Type B pancreatic cell (in vitro differentiated cells): Measurements from ENCODE around the gene FCF1. TPM values are rescaled to one million over a fixed set of nuclear protein-coding genes. Genes with fewer than 3 reads are reported as not detected.

ENCODE experiments used
- DNase-seq: peaks from one replicate; pipeline ENCODE4 v3.0.0; 2021; ENCODE audit warnings: mixed read lengths; ENCODE audit not compliant: unreplicated experiment; ENCODE audit errors: extremely low spot score
- H3K27ac Mint-ChIP-seq: 2 replicates; pipeline ENCODE4 v1.8.0; 2021; ENCODE audit warnings: mild to moderate bottlenecking, mixed read lengths
- H3K27me3 Mint-ChIP-seq: 2 replicates; pipeline ENCODE4 v1.8.0; 2021; ENCODE audit warnings: mixed read lengths
- H3K36me3 Mint-ChIP-seq: 2 replicates; pipeline ENCODE4 v1.8.0; 2021; ENCODE audit warnings: mixed read lengths
- H3K4me1 Mint-ChIP-seq: one replicate; pipeline ENCODE4 v1.8.0; 2021; ENCODE audit warnings: mixed read lengths; ENCODE audit not compliant: unreplicated experiment
- H3K4me3 Mint-ChIP-seq: 2 replicates; pipeline ENCODE4 v1.8.0; 2021; ENCODE audit warnings: mild to moderate bottlenecking, mixed read lengths
- H3K9me3 Mint-ChIP-seq: 2 replicates; pipeline ENCODE4 v1.8.0; 2021; ENCODE audit warnings: mixed read lengths
- CTCF ChIP-seq: fragments of 200-600 bp; sonication (generic); conservative IDR thresholded peaks from 2 replicates; pipeline ENCODE4 v1.5.0; 2021; ENCODE audit warnings: antibody characterized with exemption, mild to moderate bottlenecking
- total RNA-seq: library from RNA; stranded (reverse); gene quantifications from 2 replicates; pipeline ENCODE4 v1.2.1, GENCODE V29; 2021; ENCODE audit warnings: low replicate concordance

Gene FCF1
- total RNA-seq, 1 donor from 2014 or later = 48.0 TPM

GRCh38 chr14:74765721-74766120 is 52.8 kb downstream of the FCF1 start:
- peaks cover 4% of the 10 kb centered on the region for H3K27me3 Mint-ChIP-seq
- no peak for TF ChIP-seq CTCF
- H3K36me3 Mint-ChIP-seq = peaks cover 26% of the 10 kb centered on the region
- peak overlapping the region; percentile 12 for H3K27ac Mint-ChIP-seq
- H3K4me1 Mint-ChIP-seq = peaks cover 42% of the 10 kb centered on the region
- no peaks in the 10 kb centered on the region for H3K9me3 Mint-ChIP-seq
- peak overlapping the region; percentile 94 for H3K4me3 Mint-ChIP-seq
- no peak for DNase-seq

GRCh38 chr14:74771399-74771798 is 58.5 kb downstream of the FCF1 start:
- H3K9me3 Mint-ChIP-seq = no peaks in the 10 kb centered on the region
- peaks cover 30% of the 10 kb centered on the region for H3K36me3 Mint-ChIP-seq
- H3K4me1 Mint-ChIP-seq = peaks cover 20% of the 10 kb centered on the region

GRCh38 chr14:74784634-74785033 is 71.7 kb downstream of the FCF1 start:
- Mint-ChIP-seq H3K27ac (no peak overlapping the region), H3K36me3 (peaks cover 38% of the 10 kb centered on the region), H3K4me3 (no peak overlapping the region), H3K27me3 (no peaks in the 10 kb centered on the region), H3K4me1 (peaks cover 7% of the 10 kb centered on the region), H3K9me3 (no peaks in the 10 kb centered on the region)
- TF ChIP-seq CTCF = no peak
- DNase-seq = no peak

More at GRCh38 chr14:74771399-74771798, 58.5 kb downstream of the FCF1 start:
- Mint-ChIP-seq H3K4me3 (no peak overlapping the region), H3K27ac (no peak overlapping the region), H3K27me3 (no peaks in the 10 kb centered on the region)
- no peak for DNase-seq
- TF ChIP-seq CTCF = no peak

DNA sequence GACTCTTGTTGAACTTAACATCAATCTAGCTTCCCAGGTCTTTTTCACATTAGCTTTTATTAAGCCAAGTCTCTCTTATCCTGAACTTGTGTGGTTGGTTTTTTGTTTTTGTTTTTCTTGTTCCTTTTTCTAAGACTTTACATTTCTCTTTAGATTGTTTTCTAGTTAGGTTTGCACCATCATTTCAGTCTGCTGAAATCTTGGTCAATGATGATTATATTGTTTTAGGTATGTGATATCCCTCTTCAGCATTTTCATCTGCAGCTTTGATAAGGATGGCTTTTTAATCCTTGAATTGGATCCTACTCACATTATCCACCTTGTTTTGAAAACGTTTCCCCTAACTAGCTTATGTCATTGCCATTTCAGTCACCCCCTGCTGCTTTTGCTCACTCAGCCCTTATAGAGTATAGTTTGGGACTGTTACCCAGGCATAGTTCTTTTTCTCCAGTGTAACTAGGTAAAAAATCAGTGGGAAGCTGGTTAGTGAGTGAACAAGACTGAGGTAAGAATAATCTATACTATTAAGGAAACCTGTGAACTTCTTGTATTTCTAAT is 72.2 kb downstream of the FCF1 start:
- no peak for DNase-seq
- no peak for TF ChIP-seq CTCF
- H3K4me1 Mint-ChIP-seq = peaks cover 7% of the 10 kb centered on the region
- H3K9me3 Mint-ChIP-seq = no peaks in the 10 kb centered on the region
- H3K27me3 Mint-ChIP-seq = no peaks in the 10 kb centered on the region
- no peak overlapping the region for H3K27ac Mint-ChIP-seq
- peaks cover 38% of the 10 kb centered on the region for H3K36me3 Mint-ChIP-seq
- no peak overlapping the region for H3K4me3 Mint-ChIP-seq

GRCh38 chr14:74786796-74787315 is 73.9 kb downstream of the FCF1 start:
- no peak for DNase-seq
- no peak for TF ChIP-seq CTCF
- no peaks in the 10 kb centered on the region for H3K9me3 Mint-ChIP-seq
- H3K27me3 Mint-ChIP-seq = no peaks in the 10 kb centered on the region
- peaks cover 36% of the 10 kb centered on the region for H3K36me3 Mint-ChIP-seq
- H3K4me3 Mint-ChIP-seq = no peak overlapping the region
- H3K4me1 Mint-ChIP-seq = peaks cover 7% of the 10 kb centered on the region
- no peak overlapping the region for H3K27ac Mint-ChIP-seq

Other genes starting within 250 kb of the FCF1 start
- gene NPC2, start 219.8 kb upstream of the FCF1 start, total RNA-seq = 165 and 409 TPM in 2 replicates
- gene ISCA2, start 219.4 kb upstream of the FCF1 start, total RNA-seq = 32.0 and 33.4 TPM in 2 replicates
- gene LTBP2, start 100.9 kb upstream of the FCF1 start, total RNA-seq = 1.1 and 2.4 TPM in 2 replicates
- gene AREL1, start 64 bp upstream of the FCF1 start, total RNA-seq = 41.5 and 41.6 TPM in 2 replicates
- 65.4 and 90.4 TPM in 2 replicates for gene YLPM1, start 50.2 kb downstream of the FCF1 start, total RNA-seq
- gene PROX2, start 163.0 kb downstream of the FCF1 start, total RNA-seq = not detected in 2 replicates
- gene DLST, start 168.8 kb downstream of the FCF1 start, total RNA-seq = 97.2 and 114 TPM in 2 replicates
- gene RPS6KL1, start 210.1 kb downstream of the FCF1 start, total RNA-seq = 5.3 and 7.5 TPM in 2 replicates
- 8.4 and 16.8 TPM in 2 replicates for gene PGF, start 242.5 kb downstream of the FCF1 start, total RNA-seq